GM18868 (cell line): ENCODE results near the gene PLEKHG5.
"Not testable (repeated sequence)": the region's sequence is repeated elsewhere in the genome, so short reads cannot be mapped to it uniquely, and the experiment has no call there.

Source experiments
- ATAC-seq: cut with Tn5 transposase; IDR thresholded peaks from one replicate; pipeline ENCODE4 v1.9.1; 2021; ENCODE audit warnings: mild to moderate bottlenecking, moderate library complexity; ENCODE audit not compliant: unreplicated experiment

Gene PLEKHG5

DNA sequence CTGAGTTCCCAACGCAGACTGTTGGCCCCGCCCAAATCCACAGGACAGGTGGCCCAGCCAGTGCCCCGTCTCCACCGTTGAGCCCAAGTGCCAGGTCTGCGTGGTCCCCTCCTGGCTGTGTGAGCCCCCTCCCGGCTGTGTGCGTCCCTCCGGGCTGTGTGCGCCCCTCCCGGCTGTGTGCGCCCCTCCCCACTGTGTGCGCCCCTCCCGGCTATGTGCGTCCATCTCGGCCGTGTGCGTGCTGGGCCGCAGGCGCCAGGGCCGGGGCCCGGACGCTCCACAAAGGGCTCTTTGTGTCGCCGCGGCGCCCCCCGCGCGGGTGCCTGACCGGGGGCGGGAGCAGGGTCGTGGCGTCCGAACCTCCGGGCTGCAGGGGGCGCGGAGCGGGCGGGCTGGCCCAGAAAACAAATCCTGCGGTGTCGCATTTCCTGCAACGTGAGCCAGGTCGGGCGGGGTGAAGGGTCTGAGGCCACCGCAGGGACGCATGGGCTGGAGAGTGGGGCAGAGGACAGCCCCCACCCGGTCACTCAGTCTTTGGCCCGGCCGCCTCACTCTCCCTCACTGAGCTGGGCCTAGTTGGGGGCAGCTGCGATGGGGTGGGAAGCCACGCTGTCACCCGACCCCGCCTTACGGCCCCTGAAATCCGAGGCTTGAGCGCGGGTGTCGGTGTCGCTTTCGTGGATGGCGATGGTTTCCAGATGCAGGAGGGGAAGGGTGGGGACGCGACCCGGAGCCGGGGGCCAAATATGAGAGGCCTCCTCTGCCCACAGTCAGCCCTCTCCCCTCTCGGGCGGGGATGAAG is 44.2 kb downstream of the PLEKHG5 start:
- no peak for ATAC-seq

DNA sequence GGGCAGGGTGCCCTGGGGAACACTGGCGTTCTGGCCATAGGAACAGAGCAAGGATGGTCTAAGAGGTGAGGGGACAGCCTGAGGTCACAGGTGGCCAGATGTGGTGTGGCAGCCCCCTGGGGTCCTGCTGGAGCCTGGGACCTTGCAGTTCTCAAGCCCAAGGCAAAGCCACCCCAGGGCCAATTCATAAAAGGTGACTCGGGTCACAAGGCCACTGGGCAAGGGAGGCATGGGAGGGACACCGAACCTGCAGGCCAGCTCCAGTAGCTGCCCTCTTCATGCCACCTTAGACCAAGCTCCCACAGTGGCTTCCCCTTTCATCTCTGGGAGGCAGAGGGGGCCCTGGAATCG is 44.8 kb downstream of the PLEKHG5 start:
- no peak for ATAC-seq

DNA sequence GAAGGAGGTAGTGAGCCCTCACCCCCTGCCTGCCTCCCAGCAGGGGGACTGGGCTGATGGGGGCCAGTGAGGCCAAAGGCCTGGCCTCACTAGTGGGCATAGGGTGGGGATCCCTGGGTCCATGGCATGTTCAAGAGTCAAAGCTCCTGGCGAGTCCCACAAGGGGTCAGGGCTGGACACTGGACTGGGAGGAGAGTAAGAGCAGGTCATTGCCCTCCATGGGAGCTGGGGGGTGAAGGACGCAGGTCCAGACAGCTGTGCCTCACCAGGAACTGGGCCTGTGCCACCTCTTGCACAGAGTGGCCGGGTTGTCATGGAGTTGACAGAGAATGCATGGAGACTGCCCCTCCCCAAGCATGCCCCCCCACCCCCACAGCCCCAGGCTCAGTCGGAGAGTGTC is 45.5 kb downstream of the PLEKHG5 start:
- ATAC-seq, result not testable (repeated sequence)

DNA sequence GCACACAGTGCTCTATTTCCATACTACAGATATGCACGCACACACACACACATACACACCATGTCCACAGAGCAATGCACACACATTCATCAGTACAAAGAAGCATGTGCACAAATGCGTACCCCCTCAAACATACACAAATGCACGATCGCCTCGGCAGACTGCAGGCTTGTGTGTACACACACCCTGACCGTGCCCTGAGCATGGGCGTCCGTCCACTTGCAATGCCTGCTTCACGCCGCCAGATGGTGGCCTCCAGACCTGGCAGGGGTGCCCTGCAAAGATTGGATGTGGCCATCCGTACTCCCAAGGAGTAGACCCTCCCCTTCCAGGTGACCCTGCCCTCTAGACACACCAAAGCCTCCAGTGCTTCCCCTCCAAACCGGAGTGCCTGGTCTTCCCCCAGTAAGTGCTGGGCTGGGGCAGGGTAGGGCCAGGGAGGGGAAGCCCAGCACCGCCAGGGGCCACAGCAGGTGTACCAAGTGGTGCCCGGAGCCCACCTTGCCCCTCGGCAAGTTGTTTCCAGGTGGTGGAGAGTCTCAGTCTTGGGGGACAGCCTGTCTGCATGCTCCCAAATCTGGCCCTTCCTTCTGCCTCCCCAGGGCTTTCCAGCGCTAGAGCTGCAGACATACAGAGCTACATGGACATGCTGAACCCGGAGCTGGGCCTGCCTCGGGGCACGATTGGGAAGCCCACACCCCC is 46.3 kb downstream of the PLEKHG5 start:
- no peak for ATAC-seq

DNA sequence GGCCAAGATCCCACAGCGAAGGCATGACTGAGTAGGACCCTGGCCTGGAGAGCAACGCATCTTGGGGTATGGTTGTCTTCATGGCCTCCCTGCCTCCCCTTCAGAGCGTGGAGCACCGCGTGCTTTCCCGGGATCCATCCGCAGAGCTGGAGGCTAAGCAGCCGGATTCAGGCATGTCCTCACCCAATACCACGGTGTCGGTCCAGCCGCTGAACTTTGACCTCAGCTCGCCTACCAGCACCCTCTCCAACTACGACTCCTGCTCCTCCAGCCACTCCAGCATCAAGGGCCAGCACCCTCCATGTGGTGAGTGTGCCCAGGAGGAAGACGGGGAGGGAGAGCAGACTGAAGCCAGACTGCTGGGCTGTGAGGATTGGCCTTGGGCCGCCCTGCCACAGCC is 47.1 kb downstream of the PLEKHG5 start:
- no peak for ATAC-seq

DNA sequence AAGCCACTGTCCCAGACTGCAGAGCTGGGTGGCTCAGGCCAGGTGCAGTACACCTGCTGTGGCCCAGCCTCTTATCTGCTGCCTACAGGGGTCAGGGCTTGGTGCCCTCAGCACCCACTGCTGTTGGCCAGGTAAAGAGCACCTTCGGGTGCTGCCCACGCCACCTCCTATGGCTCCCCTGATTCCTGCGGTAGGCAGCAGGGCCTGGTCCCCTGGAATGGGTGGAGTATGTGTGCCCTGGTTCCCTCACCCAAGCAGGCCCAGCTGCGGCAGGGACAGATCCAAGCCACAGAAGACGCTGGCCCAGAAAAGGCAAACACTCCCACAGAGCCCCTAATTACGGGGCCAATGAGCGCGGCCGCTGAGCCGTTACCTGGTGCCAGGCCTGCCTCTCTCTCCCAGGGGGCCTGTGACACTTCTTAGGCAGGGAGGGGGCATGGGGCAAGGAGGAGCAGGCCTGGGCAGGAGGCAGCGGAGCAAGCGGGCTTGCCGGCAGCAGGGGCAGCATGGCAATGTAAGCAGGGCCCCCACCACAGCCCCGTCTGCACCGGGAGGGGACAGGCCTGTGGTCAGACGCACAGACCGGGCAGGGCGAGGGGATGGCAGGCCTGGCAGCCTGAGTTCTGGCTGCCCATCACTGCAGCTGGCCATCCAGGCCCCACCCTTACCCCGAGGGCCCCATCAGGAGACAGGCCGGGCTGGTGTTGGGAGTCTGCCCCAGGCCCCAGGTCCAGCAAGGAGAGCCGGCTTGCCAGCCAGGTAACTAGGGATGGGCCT is 47.9 kb downstream of the PLEKHG5 start:
- no peak for ATAC-seq

DNA sequence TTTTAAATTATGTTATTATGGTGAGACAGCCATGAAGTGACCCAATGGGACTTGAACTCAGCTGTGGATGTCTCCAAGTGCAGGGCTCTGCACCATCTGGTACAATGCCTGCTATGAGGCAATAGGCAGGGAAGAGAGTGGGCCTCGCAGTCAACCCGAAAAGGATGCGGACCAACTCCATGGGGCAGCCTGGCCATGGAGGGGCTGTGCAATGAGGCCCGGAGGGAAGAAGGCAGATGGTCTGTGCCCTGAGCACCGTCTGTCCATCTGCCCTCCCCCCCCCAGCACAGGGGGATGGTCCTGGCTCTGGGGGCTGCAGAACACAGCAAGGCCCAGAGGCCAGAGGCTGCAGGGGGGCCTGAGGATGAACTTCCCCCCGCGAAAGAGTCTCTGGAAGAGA is 49.9 kb downstream of the PLEKHG5 start:
- no peak for ATAC-seq

DNA sequence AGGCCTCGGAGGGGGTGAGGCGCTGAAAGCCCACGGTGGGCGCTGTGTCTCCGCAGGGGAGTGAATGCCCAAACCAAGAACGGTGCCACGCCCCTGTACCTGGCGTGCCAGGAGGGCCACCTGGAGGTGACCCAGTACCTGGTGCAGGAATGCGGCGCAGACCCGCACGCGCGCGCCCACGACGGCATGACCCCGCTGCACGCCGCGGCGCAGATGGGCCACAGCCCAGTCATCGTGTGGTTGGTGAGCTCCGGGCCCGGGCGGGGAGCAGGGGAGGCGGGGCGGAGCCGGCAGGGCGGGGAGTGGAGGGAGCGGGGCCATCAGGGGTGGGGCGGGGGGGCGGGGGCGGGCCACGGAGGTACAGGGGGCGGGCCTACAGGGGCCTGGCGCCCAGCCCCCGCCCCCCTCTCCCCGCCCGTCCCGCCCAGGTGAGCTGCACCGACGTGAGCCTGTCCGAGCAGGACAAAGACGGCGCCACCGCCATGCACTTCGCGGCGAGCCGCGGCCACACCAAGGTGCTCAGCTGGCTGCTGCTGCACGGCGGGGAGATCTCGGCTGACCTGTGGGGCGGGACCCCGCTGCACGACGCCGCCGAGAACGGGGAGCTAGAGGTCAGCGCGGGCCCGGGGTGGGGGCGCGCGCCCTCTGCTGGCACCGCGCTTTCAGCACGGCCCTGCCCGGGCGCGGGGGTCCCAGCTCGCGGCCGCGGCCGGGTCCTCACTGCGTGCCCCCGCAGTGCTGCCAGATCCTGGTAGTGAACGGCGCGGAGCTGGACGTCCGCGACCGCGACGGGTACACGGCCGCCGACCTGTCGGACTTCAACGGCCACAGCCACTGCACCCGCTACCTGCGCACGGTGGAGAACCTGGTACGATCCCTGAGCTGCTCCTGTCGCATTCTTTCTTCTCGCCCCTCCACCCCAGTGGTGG is 51.0 kb downstream of the PLEKHG5 start:
- ATAC-seq, result no peak

DNA sequence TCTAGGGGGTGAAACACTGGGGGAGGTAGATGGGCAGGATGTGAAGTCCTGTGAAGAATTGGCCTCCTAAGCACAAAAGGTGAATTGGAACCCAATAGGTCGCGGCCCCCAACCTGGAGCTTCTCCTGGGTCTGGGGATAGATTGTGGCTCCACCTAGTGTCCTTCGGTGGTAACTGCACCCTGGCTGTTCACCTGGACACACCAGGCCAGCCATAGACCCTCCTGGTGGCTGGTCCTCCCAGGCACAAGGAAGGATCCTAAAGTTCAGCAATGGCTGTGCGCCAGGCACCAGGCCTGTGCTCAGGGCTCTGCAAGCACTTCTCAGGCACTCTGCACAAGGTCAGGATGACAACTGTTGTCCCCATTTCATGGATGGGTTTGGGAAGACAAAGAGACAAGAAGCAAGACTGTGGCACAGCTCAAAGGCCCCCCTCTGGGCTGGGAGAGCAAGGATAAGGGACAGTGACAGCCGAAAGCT is 53.4 kb downstream of the PLEKHG5 start:
- ATAC-seq, result no peak

DNA sequence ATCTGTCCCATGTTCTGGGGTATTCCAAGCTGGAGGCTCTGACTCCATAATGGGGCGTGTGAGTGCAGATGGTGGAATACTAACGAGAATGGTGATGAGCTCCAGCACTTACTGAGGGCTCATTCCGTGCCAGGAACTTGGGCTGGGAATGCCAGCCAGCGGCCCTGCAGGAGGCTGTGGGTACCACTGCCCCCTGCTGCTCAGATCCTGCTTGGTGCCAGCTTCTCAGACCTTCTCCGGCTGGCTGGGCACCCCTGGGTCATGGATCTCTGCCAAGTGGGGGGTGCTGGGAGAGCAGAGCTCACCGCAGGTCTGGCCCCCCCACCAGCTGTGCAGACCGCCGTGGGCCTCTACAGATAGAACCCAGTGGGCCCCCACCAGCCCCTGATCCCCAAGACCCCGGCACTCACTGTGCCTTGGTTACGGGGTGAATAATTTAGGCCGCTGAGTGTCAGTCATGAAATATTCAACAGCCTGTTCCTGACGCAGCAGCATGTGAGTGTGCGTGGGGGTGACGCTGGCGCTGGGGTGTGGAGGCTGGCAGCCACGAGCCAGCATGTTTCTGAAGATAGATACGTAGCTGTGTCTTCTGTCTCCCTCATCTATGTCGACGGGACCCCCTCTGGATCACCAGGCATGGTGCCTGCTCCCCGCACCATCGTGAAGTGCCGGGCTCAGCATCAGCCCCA is 54.3 kb downstream of the PLEKHG5 start:
- ATAC-seq, result not testable (repeated sequence)

DNA sequence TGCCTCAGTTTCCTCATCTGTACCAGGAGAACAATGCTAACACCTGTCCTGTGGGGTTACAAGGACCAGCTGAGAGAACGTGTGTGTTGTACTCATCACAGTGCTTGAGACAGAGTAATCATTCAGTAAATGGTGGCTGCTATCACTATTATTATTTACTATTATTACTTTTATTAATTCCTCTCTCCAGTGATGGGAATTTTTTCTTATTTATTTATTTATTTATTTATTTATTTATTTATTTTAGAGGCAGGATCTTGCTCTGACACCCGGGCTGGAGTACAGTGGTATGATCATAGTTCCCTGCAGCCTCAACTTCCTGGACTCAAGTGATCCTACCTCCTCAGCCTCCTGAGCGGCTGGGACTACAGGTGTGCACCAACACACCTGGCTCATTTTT is 55.2 kb downstream of the PLEKHG5 start:
- not testable (repeated sequence) for ATAC-seq

DNA sequence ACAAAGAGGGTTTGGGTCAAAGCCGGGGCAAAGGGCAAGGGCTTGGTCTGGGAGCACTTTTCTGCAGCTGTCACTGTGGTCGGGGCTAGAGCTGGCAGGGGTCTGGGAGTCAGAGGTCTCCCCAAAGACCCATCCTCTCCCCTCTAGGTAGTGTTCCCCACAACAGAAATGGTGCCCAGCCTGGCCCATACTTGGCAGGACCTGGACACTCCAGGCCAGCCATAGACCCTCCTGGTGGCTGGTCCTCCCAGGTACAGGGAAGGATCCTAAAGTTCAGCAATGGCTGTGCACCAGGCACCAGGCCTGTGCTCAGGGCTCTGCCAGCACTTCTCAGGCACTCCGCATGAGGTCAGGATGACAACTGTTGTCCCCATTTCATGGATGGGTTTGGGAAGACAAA is 55.9 kb downstream of the PLEKHG5 start:
- ATAC-seq, result no peak

DNA sequence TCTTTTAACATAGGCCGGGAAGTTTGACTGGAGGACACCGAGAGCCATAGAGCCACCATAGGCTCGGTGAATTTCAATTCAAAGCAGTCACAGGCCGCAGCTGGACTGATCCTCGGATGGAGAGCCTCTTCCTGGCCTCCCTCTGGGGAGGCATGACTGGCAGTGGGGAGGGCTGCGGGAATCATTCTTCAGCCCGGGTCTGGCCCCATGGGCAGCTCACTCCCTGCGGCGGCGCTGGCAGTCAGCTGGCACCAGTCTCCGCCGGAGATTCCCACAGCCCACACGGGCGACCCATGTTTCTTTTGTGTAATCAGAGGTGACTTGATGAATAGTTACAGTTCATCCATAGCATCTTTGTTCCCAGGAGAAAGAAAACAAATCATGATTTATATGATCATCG is 56.3 kb downstream of the PLEKHG5 start:
- ATAC-seq, result no peak

DNA sequence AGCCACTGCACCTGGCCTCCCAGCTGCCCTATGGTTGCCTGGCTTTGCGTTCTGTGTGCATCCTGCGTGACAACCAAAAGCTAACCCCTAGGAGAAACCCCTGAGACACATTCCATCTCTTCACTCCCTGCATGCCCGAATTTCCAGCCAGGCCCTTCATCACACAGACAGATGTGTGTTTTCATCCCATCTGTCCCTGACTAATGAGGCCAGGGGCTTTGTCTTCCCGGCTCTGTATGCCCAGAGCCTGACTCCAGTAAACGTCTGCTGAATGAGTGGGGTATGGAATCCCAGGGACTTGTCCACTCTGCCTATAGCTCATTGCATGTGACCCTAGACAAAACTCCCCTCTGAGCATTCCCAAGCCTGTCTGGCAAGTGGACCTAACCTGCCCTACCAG is 57.3 kb downstream of the PLEKHG5 start:
- no peak for ATAC-seq

DNA sequence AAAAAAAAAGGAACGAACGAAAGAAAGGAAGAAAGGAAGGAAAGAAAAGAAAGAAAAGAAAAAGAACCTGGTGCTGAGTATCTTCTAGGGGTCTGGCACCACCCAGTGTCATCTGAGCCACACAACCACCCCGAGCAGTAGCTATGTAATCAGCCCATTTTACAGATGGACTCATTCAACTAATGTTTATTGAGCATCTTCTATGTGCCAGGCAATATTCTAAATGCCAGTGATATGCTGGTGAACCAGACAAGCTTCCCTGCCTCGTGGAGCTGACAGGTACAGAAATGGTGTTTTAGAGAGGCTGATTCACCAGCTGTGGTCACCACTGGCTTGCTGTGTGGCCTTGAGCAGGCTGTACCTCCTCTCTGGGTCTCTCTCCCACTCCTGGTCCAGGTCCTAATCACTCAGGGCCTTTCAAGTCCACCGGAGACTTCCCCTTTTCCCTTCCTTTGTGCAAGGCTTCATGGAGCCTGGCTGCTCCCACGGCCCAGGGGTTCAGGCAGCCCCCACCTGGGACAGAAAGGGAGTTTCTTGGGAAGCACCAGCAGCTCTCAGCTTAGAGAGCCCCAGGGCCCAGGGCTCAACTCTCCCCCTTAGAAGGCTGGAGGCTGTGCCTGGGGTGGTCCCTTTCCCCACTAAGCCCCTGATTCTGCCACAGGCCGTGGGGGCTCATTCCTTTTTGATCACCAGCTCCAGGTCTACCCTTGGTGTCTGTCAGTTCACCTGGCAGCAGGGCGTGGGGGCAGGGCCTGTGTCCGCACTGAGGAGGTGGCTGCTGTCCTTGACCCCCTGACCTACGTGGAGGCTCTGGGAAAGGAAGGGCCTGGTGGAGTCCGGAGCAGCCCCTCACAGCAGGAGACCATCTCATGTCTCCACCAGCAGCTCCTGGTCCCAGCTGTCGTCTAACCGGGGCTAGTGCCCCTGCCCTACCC is 59.6 kb downstream of the PLEKHG5 start:
- not testable (repeated sequence) for ATAC-seq

DNA sequence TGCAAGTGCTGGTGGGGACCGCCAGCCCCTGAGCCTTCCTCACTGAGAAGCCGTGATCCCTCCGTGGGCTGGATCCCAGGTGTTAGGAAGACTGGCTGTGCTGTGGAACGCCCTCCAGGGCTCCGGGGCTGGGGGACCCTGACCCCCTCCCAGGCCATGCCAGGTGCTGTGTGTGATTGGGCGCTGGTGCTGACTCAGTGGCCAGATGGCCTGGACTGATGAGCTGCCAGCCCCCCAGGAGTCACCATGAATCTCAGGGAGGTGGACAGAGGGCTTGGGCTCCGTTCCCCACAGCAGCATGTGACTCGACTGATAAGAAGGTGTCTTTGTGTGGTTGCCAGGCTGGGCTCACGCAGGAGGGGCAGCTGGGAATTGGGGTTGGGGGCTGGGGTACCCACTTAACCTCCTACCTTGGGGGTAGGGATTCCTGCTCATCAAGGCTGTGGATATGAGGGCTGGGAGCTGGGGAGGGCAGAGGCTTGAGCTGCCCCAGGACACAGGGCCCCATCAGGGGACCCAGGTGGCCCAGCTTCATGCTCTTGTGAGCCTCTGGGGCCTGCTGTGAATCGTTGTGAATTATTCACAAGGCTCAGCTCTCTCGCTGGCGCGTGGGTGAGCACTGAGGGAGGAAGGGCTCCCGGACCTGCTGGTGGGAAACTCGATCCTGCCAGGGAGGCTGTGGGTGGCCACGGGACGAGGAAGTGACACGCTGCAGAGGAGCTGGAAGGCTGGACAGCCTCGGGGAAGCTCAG is 61.6 kb downstream of the PLEKHG5 start:
- ATAC-seq, result not testable (repeated sequence)

DNA sequence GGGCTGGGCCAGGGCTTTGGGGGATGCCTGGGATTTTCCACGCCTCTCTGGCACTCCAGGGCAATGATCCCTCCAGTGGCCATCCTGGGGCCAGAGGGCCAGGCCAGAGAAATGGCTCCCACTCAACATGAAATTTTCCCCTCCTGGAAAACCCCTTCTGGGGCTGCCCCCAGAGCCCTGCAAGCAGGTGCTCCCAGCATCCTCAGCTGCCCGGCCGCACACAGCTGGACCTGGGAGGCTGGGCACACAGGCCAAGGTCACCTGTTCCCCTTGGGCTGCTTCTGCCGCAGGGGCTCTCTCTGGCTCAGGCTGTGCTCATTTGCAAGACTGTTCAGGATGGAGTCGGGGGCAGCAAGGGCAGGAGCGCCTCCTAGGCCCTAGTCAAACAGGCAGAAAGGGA is 63.0 kb downstream of the PLEKHG5 start:
- not testable (repeated sequence) for ATAC-seq
